Activated CD4-positive, CD25-positive, alpha-beta regulatory T cell treated with anti-CD3 and anti-CD28 coated beads, Interleukin-2, amount 50 U/mL, for 16 hours (primary cell): Measurements from ENCODE around the gene ARHGAP29.

ENCODE experiments used
- DNase-seq: peaks from one replicate; pipeline ENCODE4 v3.0.0-alpha.2; 2020; ENCODE audit warnings: low read depth, low spot score

Gene ARHGAP29

DNA sequence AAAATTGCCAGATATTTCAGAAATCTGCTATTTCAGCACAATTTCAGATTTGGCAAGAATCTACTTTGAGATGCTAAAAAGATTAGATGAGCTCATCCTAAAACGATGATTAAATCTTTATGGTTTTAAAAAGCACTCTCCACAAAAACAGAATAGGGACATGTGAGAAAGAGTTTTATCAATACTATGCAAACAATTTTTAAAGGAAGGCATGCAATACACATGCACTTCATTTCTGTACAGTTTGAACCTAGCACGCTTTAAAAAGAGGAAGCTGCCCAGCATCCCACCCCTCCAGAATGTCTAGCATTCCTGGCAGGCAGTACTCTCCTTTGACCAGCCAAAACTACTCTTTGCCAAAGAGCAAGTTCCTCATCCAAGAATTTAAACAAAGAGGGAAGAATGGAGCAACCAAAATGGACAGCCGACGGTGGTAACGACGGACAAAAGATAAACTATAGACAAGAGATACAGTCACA lies 1.3 kb downstream of the ARHGAP29 start:
- no peak for DNase-seq

DNA sequence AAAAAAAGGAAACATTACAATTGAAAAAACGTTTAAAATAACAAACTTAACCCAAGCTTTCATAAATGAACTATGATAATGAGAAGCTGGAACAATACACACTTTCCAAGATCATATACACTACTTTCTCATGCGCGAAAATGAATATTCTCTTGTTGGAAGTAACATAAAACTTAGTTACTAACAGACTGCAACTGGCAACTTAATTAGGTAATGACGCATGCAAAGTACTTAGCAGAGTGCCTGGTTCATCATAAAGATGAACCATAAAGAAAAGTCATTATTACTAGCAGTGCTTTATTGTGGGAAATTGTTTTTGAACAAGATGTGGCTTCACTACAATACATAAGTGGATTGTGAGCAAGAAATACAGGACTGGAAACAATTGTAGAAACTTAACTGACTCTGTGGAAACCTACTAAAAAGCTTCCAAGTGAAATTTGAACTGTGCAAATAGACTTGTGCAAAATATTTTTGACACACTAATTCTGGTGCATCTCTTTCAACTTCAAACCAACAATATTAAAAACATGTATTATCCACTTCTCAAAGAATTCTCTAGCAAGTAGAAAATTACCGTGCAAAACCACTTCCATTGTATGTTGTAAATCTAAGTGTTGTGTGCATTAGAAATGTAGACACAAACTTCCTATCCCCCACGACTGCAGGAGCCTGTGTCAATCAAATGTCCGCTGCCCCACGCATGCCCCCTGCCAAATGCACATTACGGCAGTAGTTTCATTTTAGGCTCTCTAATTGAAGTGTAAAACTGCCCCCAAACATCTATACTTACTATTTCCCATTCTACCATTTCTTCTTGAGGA lies 2.0 kb downstream of the ARHGAP29 start:
- DNase-seq = no peak

GRCh38 chr1:94234615-94235014 lies 2.8 kb downstream of the ARHGAP29 start:
- no peak for DNase-seq

DNA sequence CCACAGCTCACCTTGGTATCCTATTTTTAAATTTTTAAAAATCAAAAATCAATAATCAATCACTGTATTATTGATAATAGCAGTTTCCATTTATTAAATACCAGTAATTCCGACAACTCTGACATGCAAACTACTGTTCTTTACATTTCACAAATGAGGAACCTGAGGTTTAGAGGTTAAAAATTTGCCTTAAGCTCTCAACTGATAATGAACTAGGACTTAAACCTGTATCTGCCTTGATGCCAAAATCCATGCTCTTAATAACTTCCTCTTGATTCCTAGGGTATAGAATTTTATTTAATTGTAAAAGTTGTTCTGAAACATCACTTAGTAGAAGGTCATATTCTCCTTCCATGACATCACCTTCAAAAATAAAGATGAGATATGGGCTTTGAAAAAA lies 5.6 kb downstream of the ARHGAP29 start:
- DNase-seq = no peak

GRCh38 chr1:94230920-94231319 lies 6.5 kb downstream of the ARHGAP29 start:
- no peak for DNase-seq

- no peak for DNase-seq
Measured at GRCh38 chr1:94228640-94229375, 8.6 kb downstream of the ARHGAP29 start.

- DNase-seq = no peak
Measured at GRCh38 chr1:94227624-94228023, 9.8 kb downstream of the ARHGAP29 start.

DNA sequence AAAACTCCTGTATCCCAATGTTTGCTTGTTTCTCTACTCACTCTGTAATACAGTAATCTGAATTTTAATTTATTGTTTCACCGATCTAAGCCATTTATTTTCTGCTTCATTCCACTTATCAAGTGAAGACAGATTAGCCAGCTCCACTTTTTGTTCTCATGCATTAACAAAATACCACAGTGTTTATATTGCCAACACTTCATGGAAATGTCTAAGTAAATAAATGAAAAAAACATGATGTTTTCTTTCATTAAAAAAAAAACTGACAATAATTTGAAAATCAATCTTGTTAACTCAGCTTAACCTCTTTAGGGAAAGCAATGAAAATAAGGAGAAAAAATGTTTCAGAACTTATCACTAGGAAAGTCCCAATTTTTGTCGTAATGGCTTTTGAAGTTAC lies 11.5 kb downstream of the ARHGAP29 start:
- no peak for DNase-seq

GRCh38 chr1:94218332-94218731 lies 19.1 kb downstream of the ARHGAP29 start:
- DNase-seq = no peak

- no peak for DNase-seq
Measured at GRCh38 chr1:94215955-94216354, 21.4 kb downstream of the ARHGAP29 start.

DNA sequence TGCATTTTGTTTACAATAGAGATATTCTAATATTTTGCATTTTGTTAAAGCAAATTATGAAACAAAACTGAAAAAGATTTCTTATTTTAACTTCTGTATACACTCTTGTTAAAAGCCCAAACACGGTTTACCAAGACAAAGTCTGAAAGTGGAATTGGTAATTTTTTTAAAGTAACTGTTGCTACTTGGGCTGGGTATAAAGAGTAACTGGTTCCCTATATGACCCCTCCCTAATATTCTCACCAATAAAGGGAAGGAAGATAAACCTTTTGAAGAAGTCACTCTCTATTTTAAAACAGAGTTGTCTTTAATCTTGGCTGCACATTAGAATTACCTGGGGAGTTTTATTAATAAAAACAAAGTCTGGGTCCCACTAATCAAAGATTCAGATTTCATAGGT lies 27.4 kb downstream of the ARHGAP29 start:
- DNase-seq = no peak

- DNase-seq = no peak
Measured at GRCh38 chr1:94209425-94209824, 28.0 kb downstream of the ARHGAP29 start.

DNA sequence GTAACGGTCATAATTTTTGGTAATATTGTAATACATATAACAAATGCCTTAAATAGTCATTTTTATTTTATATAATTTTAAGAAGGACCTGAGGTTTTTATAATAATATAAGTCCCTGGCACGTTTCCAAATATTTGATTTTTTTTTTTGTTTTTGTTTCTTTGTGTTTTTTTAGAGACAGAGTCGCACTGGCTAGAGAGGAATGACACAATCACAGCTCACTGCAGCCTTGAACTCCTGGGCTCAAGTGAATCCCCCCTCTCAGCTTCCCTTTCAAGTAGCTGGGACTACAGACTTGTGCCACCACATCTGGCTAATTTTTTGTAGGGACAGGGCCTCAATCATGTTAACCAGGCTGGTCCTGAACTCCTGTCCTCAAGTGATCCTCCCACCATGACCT lies 29.7 kb downstream of the ARHGAP29 start:
- no peak for DNase-seq

GRCh38 chr1:94205639-94206038 lies 31.7 kb downstream of the ARHGAP29 start:
- DNase-seq = no peak

- DNase-seq = no peak
Measured at GRCh38 chr1:94202241-94202640, 35.1 kb downstream of the ARHGAP29 start.

- DNase-seq = no peak
Measured at GRCh38 chr1:94199398-94199797, 38.0 kb downstream of the ARHGAP29 start.

DNA sequence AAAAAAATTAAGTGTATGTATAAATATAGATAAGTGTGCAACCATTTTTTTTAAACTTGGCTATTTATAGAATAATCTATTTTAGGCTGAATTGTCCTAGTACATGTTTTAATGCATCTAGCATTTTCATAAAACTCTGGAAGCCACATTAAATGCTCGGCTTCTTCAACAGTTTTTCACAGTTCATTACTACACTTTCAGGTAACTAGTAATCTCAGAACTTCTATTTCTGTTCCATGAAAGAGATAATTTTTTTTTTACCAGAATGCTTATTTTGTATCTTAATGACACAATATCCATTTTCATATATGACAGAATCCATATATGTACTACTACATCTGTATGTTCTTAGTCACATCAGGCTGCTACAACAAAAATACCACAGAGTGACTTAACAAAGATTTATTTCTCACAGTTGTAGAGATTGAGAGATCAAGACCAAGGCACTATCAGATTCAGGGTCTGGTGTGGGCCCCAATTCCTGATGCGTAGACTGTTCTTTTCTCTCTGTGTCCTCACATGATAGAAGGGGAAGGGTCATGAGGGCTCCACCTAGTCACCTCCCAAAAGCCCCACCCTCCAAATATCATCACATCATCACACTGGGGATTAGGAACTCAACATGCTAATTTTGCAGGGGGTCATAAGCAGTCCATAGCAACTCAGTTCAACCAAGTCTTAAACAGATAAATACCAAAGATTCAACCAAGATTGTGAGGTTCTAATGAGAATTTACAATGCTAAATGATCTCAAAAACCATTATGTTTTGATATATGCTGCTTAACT lies 43.1 kb downstream of the ARHGAP29 start:
- DNase-seq = no peak

GRCh38 chr1:94193128-94193527 lies 44.3 kb downstream of the ARHGAP29 start:
- DNase-seq = no peak

DNA sequence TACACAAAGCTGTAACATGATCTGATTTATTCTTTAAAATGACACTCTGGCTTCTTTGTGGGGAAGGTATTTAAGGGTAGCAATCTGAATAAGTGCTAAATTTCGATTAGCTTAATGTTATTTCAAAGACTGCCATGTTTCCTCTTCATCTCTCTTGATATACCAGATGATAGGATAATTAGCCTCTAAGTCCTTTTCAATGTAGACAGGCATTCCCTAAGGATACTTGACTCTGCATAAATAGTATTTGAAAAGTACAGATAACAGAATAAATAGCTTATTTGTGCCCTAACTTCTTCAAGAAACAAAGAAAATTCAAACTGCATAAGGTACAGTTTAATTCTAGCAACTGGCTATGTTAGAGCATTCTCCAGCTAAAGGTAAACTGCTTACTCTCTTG lies 46.2 kb downstream of the ARHGAP29 start:
- no peak for DNase-seq

DNA sequence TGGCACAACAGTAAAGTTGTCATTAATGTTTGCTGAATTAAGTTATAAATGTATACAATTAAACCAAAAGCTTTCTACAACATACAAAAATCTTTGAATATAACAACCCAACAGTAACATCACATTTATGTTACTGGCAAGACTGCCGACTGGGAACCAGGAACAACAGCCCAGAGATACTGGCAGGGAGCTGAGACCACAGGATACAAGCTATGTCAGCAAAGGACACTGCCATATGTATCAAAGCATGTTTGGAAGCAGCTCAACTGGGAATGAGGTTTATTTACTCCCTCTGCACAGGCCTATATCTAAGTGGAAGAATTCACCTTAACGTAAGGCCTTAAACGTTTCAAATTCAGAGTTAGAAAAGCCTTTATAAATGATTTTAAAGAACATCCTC lies 50.4 kb downstream of the ARHGAP29 start:
- no peak for DNase-seq

DNA sequence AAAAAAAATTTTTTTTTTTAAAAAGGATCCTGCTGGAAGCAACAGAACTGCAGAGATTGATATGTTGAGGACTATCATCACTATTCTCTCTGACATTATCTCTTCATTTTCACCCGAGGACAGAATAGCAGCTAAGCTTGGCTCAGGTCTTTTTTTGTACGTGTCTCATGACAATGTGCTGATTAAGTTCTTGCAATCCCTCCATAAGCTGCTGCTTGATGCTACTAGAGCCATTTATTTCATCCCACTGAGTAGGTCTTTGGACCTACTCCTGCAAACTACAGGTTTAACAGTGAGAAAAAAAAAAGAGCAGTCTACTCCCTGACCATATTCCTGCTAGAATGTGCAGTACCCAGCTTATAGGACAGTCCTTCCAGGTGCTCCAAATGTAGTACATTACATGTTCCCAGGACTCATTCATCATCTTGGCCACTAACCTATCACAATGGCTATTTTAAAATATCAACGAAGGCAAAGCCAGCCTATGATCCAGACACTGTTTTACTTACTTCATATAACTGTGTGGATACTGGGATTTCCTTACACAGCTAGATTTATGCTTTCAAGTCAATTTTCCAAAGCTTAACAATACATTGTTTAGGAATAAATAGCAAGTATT lies 54.1 kb downstream of the ARHGAP29 start:
- DNase-seq = no peak

- DNase-seq = no peak
Measured at GRCh38 chr1:94182191-94182590, 55.2 kb downstream of the ARHGAP29 start.
